SK-N-SH (cell line): ENCODE results near the gene ITLN1.

ENCODE experiments used
- CHD2 ChIP-seq: fragments of 150-350 bp; IDR thresholded peaks from 2 replicates; pipeline ENCODE4 v1.6.1; 2018; ENCODE audit warnings: low read length; ENCODE audit not compliant: partially characterized antibody
- CTCF ChIP-seq: fragments of 200-600 bp; sonication (generic); IDR thresholded peaks from 2 replicates; pipeline ENCODE4 v1.6.1; 2017; ENCODE audit warnings: antibody characterized with exemption, mild to moderate bottlenecking, moderate library complexity
- ELF1 ChIP-seq: IDR thresholded peaks from 2 replicates; pipeline ENCODE4 v1.4.0; 2012
- EP300 ChIP-seq, 2 experiments: IDR thresholded peaks; 2 replicates each; pipeline versions ENCODE4 v1.4.0 to v1.6.1; 2012; ENCODE audit warnings: borderline replicate concordance in 1 of 2, low read depth in 1 of 2, low read length in 1 of 2
- MXI1 ChIP-seq: IDR thresholded peaks from 2 replicates; pipeline ENCODE4 v1.6.1; 2012; ENCODE audit warnings: mild to moderate bottlenecking, low read depth, low read length, improper control_type of control experiment
- POLR2AphosphoS5 ChIP-seq: IDR thresholded peaks from 2 replicates; pipeline ENCODE4 v1.6.1; 2012; ENCODE audit warnings: low read depth, low read length
- RFX5 ChIP-seq: IDR thresholded peaks from 2 replicates; pipeline ENCODE4 v1.6.1; 2012; ENCODE audit warnings: mild to moderate bottlenecking, improper control_type of control experiment, low read length
- RXRA ChIP-seq: IDR thresholded peaks from 2 replicates; pipeline ENCODE4 v1.4.0; 2012; ENCODE audit warnings: low read depth, mild to moderate bottlenecking, borderline replicate concordance
- SIN3A ChIP-seq: IDR thresholded peaks from 2 replicates; pipeline ENCODE4 v1.6.1; 2012; ENCODE audit warnings: low read depth, mild to moderate bottlenecking, low read length, moderate library complexity, borderline replicate concordance
- SMC3 ChIP-seq: IDR thresholded peaks from 2 replicates; pipeline ENCODE4 v1.6.1; 2012; ENCODE audit warnings: low read depth, low read length, improper control_type of control experiment
- TAF1 ChIP-seq: IDR thresholded peaks from 2 replicates; pipeline ENCODE4 v1.6.1; 2012; ENCODE audit warnings: low read depth, mild to moderate bottlenecking, low read length, moderate library complexity, borderline replicate concordance
- YY1 ChIP-seq: IDR thresholded peaks from 2 replicates; pipeline ENCODE4 v1.4.0; 2012; ENCODE audit warnings: low read depth, mild to moderate bottlenecking
- TF ChIP-seq, protein P1 (sequence below): IDR thresholded peaks from 2 replicates; pipeline ENCODE4 v1.4.0; 2012; ENCODE audit warnings: low read depth, borderline replicate concordance

- TF ChIP-seq YY1 (no peak), CTCF (no peak), ELF1 (no peak), TAF1 (no peak), CHD2 (no peak), EP300 (IDR thresholded peaks at IDR 0.05; ENCODE audit: borderline replicate concordance in 1 of 2, low read depth in 1 of 2, low read length in 1 of 2) (no peak), POLR2AphosphoS5 (no peak), MXI1 (no peak), RXRA (no peak), SIN3A (no peak), SMC3 (no peak), RFX5 (no peak)
- TF ChIP-seq, protein P1, sequence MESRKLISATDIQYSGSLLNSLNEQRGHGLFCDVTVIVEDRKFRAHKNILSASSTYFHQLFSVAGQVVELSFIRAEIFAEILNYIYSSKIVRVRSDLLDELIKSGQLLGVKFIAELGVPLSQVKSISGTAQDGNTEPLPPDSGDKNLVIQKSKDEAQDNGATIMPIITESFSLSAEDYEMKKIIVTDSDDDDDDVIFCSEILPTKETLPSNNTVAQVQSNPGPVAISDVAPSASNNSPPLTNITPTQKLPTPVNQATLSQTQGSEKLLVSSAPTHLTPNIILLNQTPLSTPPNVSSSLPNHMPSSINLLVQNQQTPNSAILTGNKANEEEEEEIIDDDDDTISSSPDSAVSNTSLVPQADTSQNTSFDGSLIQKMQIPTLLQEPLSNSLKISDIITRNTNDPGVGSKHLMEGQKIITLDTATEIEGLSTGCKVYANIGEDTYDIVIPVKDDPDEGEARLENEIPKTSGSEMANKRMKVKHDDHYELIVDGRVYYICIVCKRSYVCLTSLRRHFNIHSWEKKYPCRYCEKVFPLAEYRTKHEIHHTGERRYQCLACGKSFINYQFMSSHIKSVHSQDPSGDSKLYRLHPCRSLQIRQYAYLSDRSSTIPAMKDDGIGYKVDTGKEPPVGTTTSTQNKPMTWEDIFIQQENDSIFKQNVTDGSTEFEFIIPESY = no peak
Observed at GRCh38 chr1:160827418-160827817, 57.6 kb downstream of the ITLN1 start.
